GM23338 (cell line): ENCODE data around the gene FILIP1L.

Source experiments
- POLR2AphosphoS5 ChIP-seq: IDR thresholded peaks from 2 replicates; pipeline ENCODE4 v1.6.1; 2016; ENCODE audit warnings: antibody characterized with exemption, low read depth
- TF ChIP-seq, protein P1 (sequence below), 2 experiments: fragments of 200-600 bp in 1 of 2; sonication (generic) in 1 of 2; conservative IDR thresholded peaks; 2 replicates each; pipeline versions ENCODE4 v1.5.1 to v1.6.1; 2016 to 2017; ENCODE audit warnings: antibody characterized with exemption in 2 of 2, low read depth in 2 of 2, mild to moderate bottlenecking in 2 of 2, moderate library complexity in 1 of 2

DNA sequence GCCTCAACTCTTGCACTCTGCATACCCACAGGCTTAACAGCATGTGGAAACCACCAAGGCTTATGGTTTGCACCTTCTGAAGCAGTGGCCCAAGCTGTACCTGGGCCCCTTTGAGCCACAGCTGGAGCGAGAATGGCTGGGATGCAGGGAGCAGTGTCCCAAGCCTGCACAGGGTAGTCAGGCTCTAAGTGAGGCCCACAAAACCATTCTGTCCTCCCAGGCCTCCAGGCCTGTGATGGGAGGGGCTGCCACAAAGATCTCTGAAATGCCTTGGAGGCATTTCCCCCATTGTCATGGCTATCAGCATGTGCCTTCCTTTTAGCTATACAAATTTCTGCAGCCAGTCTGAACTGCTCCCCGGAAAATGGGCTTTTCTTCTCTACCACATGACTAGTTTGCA lies 309.1 kb downstream of the FILIP1L start:
- no peak for TF ChIP-seq POLR2AphosphoS5
- TF ChIP-seq, protein P1, sequence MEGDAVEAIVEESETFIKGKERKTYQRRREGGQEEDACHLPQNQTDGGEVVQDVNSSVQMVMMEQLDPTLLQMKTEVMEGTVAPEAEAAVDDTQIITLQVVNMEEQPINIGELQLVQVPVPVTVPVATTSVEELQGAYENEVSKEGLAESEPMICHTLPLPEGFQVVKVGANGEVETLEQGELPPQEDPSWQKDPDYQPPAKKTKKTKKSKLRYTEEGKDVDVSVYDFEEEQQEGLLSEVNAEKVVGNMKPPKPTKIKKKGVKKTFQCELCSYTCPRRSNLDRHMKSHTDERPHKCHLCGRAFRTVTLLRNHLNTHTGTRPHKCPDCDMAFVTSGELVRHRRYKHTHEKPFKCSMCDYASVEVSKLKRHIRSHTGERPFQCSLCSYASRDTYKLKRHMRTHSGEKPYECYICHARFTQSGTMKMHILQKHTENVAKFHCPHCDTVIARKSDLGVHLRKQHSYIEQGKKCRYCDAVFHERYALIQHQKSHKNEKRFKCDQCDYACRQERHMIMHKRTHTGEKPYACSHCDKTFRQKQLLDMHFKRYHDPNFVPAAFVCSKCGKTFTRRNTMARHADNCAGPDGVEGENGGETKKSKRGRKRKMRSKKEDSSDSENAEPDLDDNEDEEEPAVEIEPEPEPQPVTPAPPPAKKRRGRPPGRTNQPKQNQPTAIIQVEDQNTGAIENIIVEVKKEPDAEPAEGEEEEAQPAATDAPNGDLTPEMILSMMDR (conservative IDR thresholded peaks at IDR 0.05; ENCODE audit: low read depth in 2 of 2) = no peak
